Measurements from ENCODE around the gene GP1BA.

GP1BA gene

DNA sequence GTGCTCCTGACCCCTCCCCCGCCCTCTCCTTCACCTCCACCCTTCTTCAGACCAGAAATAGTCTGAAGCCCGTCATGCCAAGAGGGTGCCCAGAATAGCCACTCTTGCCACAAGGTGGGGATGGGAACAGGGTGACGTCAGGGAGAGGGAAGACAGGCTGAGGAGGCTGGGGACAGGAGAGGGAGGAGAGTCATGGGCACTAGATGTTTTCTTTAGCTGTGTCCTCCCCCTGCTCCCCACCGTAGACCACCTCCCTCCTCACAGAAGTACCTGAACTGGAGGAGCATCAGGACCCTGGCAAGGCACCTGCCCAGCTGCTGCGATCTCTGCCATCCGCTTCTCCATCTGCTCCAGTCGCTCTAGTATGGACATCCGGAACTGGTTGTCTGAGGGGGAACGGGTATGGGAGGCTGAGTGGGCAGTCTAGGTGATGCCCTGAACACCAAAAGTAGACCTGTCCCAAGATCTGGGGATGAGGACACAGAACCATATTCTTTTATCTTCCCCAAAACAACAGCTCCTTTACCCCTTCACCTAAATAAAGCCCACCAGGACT lies 42.1 kb downstream of the GP1BA start:
- TF ChIP-seq, protein P1, sequence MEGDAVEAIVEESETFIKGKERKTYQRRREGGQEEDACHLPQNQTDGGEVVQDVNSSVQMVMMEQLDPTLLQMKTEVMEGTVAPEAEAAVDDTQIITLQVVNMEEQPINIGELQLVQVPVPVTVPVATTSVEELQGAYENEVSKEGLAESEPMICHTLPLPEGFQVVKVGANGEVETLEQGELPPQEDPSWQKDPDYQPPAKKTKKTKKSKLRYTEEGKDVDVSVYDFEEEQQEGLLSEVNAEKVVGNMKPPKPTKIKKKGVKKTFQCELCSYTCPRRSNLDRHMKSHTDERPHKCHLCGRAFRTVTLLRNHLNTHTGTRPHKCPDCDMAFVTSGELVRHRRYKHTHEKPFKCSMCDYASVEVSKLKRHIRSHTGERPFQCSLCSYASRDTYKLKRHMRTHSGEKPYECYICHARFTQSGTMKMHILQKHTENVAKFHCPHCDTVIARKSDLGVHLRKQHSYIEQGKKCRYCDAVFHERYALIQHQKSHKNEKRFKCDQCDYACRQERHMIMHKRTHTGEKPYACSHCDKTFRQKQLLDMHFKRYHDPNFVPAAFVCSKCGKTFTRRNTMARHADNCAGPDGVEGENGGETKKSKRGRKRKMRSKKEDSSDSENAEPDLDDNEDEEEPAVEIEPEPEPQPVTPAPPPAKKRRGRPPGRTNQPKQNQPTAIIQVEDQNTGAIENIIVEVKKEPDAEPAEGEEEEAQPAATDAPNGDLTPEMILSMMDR (IDR thresholded peaks at IDR 0.05; ENCODE audit: low read depth, low read length): no peak
- H3K4me3 ChIP-seq (ENCODE audit: low read depth, low read length): no peak overlapping the region

DNA sequence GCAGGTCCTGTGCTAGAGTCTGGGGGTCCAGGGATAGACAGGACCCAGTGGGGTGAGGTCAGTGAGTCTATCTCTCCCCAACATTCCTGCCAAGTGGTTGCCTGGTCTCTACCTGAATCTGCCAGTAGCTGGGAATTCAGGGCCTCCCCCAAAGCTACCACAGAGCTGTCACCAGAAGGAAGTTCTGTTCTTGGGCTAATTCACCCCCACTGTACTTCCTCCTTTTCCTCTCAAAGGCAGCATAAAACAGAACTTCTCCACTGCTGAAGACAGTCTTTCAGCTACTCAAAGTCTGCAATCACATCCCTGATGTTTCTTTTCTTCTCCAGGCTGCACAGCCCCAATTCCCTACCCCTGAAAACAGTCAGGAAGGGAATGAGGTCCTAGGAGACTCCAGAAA lies 46.6 kb downstream of the GP1BA start:
- Histone ChIP-seq H3K36me3 (no peaks in the 10 kb centered on the region), H3K9me3 (no peaks in the 10 kb centered on the region), H3K4me3 (ENCODE audit: low read depth, low read length) (no peak overlapping the region), H3K27me3 (no peaks in the 10 kb centered on the region), H3K4me1 (no peaks in the 10 kb centered on the region; the same call in 1 of the 2 replicates)
- no peak for DNase-seq
- TF ChIP-seq, protein P1 (IDR thresholded peaks at IDR 0.05; ENCODE audit: low read depth, low read length): no peak

More for the DNA sequence above, 42.1 kb downstream of the GP1BA start:
- H3K36me3 ChIP-seq: no peaks in the 10 kb centered on the region
- H3K4me1 ChIP-seq: no peaks in the 10 kb centered on the region
- no peaks in the 10 kb centered on the region for H3K27me3 ChIP-seq
- no peak for DNase-seq
- H3K9me3 ChIP-seq: no peaks in the 10 kb centered on the region

DNA sequence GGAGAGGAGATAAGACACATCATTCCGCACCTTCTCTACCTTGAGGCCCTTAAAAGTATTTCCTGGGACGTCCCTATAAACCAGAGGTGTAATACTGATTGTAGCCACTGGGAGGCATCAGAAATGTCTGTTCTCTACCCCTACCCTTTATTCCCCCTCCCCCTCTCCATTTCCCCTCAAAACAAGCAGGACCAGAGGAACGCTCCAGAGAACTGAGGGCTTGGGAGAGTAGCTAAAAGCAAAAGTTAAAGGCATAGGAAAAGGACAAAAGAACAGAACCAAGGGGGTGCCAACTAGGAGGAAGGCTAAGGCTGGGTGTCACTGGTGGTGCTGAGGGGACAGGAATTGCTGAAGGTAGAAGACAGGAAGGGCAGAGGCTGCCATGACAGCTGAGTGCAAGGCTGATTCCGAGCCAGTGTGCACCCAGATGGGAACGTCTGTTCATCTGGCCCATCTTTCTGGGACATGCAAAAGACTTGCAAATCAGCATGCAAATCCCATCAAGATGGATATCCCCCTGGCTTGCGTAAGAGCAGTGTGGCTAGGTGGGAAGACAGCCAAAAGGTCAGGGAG lies 48.7 kb downstream of the GP1BA start:
- H3K4me3 ChIP-seq (ENCODE audit: low read depth, low read length): no peak overlapping the region
- DNase-seq: peak; percentile 51
- no peaks in the 10 kb centered on the region; the same call in 1 of the 2 replicates for H3K4me1 ChIP-seq
- H3K9me3 ChIP-seq: no peaks in the 10 kb centered on the region
- no peaks in the 10 kb centered on the region for H3K27me3 ChIP-seq
- no peaks in the 10 kb centered on the region for H3K36me3 ChIP-seq
- TF ChIP-seq, protein P1 (IDR thresholded peaks at IDR 0.05; ENCODE audit: low read depth, low read length): peak; percentile 65

GRCh38 chr17:4982305-4982704 lies 50.2 kb downstream of the GP1BA start:
- no peak for DNase-seq
- H3K36me3 ChIP-seq: no peaks in the 10 kb centered on the region
- no peaks in the 10 kb centered on the region for H3K9me3 ChIP-seq
- no peaks in the 10 kb centered on the region for H3K27me3 ChIP-seq
- TF ChIP-seq, protein P1 (IDR thresholded peaks at IDR 0.05; ENCODE audit: low read depth, low read length): no peak
- no peak overlapping the region for H3K4me3 ChIP-seq (ENCODE audit: low read depth, low read length)
- H3K4me1 ChIP-seq: no peaks in the 10 kb centered on the region; the same call in 1 of the 2 replicates

Measured in BE2C (cell line).